ENCODE data around the gene NTN1.

Gene NTN1

DNA sequence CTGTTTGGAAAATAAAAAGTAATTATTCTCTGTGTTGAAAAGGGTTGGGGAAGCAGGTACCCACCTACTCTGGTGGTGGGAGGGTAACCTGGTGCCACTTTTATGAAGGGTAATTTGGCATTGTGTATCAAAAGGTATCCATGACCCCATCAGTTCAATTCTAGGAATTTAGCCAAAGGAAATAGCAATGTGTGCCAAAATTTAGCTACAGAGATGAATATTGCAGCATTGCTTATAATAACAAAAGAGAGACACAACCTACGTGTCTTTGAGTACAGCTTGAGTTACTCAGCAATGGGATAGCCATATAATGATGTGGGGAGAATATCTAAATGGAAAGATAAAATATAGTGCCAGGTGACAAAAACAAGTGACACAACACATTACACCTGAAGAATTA lies 170.7 kb downstream of the NTN1 start:
- FAIRE-seq: no peak
- no peak for DNase-seq (ENCODE audit: insufficient read length, low spot score)
- TF ChIP-seq POLR2A (IDR thresholded peaks at IDR 0.05; ENCODE audit: low read depth, low read length): no peak

DNA sequence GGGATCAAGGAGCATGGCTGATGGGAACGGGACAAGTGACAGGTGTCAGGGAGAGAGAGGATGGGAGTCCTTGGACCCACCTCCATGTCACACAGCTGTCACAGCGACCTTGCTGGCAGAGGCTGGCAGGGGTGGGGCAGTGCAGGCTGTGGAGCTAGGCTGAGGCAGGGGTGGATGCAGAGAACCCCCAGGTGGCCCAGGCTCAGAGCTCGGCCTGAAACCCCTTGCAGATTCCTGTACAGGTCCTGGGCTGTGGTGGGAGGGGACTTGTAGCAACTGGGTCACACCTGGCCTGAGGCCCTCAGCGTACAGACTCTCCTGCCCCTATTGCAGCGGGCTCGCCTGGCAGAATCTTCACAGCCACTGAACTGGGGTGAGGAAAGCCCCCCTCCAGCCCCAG lies 174.1 kb downstream of the NTN1 start:
- no peak for TF ChIP-seq POLR2A (IDR thresholded peaks at IDR 0.05; ENCODE audit: low read depth, low read length)
- DNase-seq (ENCODE audit: insufficient read length, low spot score) (no peak), FAIRE-seq (no peak)

DNA sequence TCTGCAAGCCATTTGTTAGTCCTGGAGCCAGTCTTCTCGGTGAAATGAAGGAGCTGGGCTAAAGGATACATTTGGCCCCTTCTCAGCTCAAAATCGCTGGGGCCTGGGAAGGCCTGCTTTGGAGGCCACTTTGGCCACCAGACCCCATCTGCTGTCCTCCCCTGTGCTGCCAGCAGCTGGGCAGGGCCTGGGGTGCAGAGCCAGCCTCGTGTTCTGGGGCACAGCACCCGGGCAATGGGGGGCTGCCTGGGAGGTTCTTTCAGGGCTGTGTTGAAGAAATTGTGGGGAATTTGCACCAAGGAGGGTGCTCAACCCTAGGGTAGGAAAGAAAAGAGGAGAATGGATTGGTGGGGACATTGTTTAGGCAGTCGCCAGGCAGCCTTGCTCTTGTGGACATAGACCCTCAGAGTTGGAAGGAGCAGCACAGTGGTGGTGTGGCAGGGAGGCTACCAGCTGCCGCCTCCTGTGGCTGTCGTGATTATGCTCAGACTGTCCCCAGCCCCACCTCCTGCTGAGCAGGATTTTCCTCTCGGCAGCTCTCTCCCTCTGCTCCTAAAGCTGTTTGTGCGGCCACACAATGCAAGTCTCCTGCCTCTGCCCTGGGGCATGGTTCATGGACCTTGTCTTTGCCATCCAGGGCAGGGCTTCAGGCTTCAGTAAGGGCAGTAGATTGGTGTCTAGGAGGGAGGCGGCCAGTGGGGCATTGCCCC lies 174.8 kb downstream of the NTN1 start:
- TF ChIP-seq POLR2A (IDR thresholded peaks at IDR 0.05; ENCODE audit: low read depth, low read length): no peak
- DNase-seq (ENCODE audit: insufficient read length, low spot score): no peak
- FAIRE-seq: no peak

DNA sequence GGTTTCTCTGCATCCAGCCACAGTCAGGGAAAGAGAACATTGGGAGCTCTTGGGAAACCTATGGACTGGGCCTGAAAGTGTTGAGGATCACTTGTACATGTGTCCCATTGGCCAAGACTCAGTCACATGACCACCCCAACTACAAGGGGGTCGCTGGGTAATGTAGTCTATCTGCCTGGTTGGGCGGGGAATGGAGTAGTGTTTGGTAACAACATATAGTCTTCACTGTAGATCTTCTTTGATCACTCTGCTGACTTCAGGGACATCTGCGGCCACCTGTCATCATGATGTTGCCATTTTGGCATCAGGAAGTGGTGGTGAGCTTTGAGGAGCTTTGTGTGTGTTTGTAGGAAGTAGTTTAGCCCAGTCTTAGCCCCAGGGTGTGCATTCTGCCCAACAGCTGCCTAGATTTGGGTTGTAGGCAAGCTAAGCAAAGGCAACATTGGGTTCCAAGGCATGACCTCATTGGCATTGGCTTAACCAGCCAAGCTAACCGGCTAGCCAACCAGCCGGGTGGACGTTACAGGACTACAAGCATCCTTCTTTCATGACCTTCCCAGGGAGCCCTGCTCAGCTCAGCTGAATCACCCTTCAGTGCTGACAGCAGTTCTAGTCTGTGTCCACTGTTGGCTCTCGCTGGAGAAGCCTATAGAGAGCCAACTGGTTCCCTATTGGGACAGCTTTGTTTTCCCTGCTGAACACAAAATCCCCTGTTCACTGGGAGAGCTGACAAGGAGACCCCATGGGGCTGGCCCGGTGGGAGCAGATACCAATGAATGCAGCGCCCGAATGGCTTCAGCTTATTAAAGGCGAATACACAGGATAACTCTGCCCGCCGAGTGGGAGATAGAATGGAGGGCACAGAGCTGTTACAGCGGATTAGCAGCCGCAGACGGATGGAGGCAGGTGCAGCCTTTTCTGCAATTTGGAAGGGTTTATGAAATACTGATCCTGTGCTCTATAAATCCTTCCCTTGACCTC lies 178.6 kb downstream of the NTN1 start:
- no peak for TF ChIP-seq POLR2A (IDR thresholded peaks at IDR 0.05; ENCODE audit: low read depth, low read length)
- FAIRE-seq: no peak
- no peak for DNase-seq (ENCODE audit: insufficient read length, low spot score)

DNA sequence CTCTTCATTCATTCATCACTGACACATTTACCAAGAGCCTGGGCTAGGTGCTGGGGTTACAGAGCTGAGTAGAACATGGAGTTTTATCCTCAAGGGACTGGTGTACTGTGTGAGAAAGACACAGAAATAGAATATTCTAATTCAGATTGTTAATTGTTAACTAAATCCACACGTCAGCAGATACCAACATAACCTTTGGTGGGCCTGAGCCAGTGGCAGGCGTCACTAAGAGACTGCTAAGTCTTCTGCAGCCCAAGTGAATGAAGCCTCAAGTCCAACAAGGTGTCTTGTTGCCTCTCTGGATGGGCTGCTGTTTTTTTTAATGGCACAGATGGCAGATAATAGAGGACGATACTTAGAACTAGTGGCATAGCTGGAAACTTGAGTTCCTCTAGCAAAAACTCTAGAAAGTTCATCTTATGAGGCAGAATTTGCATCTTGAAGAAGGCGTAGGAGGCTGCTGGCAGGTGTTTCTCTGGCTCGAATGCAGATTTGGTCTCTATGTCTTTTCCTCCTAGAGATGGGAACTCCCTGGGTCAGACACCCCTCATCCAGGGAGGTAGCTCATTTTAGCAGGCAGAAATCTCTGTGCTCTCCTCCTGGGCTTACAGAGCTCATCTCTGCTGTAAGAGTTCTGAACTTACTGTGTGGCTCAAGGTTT lies 179.5 kb downstream of the NTN1 start:
- no peak for TF ChIP-seq POLR2A (IDR thresholded peaks at IDR 0.05; ENCODE audit: low read depth, low read length)
- no peak for DNase-seq (ENCODE audit: insufficient read length, low spot score)
- FAIRE-seq: no peak

DNA sequence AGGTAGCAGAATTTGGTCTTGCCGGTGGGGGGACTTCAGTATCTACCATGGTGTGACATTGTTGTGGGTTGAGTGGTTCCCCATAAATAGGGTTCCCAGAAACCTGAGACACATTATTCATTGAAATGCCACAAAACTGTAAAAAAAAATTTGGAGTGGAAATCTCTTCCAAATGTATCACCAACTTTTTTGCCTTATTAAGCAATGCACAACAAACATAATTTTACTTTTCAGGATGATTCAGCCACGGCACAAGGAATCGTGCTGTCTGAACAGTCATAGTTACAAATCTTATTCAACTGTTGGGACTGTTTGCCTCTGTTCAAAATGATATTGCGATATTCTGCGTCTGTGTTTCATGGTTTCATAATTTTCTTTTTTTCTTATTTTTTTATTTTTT lies 181.2 kb downstream of the NTN1 start:
- FAIRE-seq (no peak), DNase-seq (ENCODE audit: insufficient read length, low spot score) (no peak)
- TF ChIP-seq POLR2A (IDR thresholded peaks at IDR 0.05; ENCODE audit: low read depth, low read length): no peak

DNA sequence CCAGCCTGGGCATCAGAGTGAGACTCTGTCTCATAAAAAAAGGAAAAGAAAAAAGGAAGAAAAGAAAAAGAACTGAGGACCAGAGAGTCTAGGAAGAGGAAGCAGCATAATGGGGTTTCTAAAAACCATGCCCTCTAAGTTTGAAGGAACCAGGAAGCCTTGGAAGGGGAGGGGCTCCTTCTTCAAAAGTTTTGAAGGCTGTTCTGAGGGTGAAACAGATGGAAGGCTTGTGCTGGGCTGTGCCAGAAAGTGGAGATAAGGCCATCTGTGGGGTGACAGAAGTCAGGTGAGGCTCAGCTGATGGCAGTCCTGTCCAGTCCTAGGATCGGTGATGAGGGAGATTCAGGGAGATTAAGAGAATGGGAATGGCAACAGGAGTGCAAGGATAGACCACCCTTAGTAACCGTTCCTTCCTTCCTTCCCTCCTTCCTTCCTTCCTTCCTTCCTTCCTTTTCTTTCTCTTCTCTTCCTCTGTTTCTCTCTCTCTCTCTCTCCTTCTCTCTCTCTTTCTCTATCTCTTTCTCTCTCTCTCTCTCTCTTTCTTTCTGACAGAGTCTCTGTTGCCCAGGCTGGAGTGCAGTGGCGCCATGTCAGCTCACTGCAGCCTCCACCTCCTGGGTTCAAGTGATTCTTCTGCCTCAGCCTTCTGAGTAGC lies 182.6 kb downstream of the NTN1 start:
- FAIRE-seq (no peak), DNase-seq (ENCODE audit: insufficient read length, low spot score) (no peak)
- no peak for TF ChIP-seq POLR2A (IDR thresholded peaks at IDR 0.05; ENCODE audit: low read depth, low read length)

DNA sequence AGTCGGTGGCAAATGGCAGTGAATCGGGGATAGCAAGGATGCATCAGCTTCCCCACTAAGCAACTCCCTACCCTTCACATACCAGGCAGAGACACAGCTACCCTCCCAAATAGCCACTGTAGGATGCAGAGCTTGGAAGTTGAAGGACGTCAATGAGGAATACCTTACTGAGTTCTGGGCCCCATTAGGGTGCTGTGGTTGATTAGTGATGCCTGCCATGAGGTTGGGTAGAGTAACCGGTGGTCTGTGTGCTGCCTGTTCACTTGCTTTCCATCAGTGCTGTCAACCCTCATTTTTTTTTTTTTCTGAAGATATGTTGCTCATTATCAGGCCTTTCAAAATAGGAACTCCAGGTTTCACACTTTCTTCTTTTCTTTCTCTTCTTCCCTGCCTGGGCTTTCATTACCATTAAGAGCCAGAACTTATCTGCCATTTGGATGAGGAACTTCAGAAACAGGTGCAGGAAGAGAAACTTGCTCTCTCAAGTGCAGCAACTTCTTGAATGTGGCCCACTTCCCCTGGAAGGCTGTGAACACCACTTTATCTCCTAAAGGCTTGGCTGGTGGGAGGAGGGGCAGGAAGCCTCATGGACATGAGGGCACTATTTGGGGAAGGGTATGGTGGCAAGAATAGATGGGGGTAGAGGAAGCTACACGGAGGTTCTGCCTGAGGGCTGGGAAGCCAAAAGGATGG lies 183.5 kb downstream of the NTN1 start:
- DNase-seq (ENCODE audit: insufficient read length, low spot score) (no peak), FAIRE-seq (no peak)

DNA sequence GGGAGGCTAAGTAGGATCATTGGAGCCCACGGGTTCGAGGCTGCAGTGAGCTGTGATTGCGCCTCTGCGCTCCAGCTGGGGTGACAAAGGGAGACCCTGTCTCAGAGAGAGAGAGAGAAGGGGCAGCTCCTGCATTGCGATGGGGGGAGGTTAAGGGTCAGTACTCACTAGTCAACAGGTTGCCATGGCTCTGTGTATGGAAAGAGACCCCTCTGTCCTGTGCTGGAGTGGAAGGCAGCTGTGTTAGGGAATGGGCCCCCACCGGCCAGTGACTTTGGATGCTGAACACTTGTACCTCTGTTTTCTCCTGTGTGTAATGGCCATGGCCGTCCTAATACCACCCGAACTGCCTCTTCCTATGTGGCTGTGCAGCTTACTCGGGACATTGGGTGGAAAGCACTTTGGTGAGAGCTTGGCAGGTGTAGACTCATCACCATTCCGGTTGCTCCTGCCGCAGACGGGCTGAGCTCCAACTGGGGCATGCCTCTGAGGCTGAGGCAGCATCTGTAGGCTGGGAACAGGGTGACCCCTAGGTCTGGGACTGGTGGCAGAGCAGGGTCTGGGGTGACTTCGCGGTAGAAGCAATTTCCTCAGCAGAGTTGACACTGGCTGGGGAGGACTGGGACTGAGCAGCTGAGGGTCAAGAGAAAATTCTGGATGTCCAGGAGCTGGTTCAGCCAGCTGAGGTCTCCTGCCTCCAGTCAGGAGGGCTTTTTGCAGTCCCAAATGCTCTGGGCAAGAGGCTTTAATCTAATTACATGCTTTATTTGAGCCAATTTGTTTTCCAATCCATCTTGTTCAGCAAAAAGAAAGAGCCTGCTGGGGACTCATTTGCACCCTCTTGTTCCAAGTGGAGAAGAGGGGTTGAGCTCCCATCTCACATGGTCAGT lies 184.5 kb downstream of the NTN1 start:
- no peak for FAIRE-seq
- TF ChIP-seq POLR2A (IDR thresholded peaks at IDR 0.05; ENCODE audit: low read depth, low read length): no peak
- DNase-seq (ENCODE audit: insufficient read length, low spot score): no peak

More for the DNA sequence above, 183.5 kb downstream of the NTN1 start:
- TF ChIP-seq POLR2A (IDR thresholded peaks at IDR 0.05; ENCODE audit: low read depth, low read length): no peak

DNA sequence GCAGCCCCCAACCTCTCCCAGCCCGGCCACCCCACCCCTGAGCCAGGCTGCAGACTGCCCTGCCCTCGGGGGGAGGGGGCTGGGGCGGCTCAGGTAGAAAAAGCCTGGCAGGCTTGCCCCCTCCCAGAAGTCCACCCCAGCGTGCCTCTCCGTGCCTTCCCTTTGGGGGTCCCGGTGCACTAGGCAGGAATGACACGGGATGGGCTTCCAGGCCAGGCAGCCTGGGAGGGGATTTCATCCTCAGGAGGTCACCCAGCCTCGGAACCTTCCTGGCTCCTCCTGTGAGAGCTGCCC lies 185.0 kb downstream of the NTN1 start:
- TF ChIP-seq POLR2A (IDR thresholded peaks at IDR 0.05; ENCODE audit: low read depth, low read length): no peak
- FAIRE-seq (no peak), DNase-seq (ENCODE audit: insufficient read length, low spot score) (no peak)

DNA sequence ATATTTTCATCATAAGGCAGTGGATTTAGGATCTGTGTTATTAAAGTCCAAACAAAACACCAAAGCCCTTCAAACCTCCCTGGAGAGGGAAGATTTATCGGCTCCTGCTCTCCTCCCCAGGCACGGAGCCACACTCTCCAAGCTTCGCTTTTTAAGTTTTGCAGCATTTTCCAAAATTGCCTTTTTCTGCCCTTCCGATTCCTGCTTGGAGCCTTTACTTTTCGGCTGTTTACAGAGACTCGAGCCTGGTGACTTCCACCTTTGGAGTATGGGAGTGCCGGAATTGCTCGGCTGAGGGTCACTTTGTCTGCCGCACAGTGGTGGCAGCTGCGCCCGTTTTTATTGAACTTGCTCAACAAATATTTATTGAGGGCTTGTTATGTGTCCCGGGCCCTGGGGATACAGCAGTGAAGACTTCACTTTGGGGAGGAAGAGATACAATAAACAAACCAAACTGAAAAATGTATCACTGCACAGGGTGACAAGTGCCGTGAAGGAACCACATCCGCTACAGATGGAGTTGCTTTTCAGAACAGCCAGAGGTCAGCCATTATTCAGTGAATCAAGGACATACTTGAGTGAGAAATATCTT lies 185.5 kb downstream of the NTN1 start:
- FAIRE-seq: no peak
- no peak for DNase-seq (ENCODE audit: insufficient read length, low spot score)
- no peak for TF ChIP-seq POLR2A (IDR thresholded peaks at IDR 0.05; ENCODE audit: low read depth, low read length)
